HG03442 (cell line): ENCODE measurements around the gene ACBD5.

Experiments used
- ATAC-seq: cut with Tn5 transposase; IDR thresholded peaks from one replicate; pipeline ENCODE4 v1.9.1; 2021; ENCODE audit warnings: mild to moderate bottlenecking, moderate library complexity; ENCODE audit not compliant: unreplicated experiment

ACBD5 gene

GRCh38 chr10:27153329-27153728, 87.3 kb downstream of the ACBD5 start:
- ATAC-seq = no peak

GRCh38 chr10:27152687-27153086, 87.9 kb downstream of the ACBD5 start:
- ATAC-seq = no peak

DNA sequence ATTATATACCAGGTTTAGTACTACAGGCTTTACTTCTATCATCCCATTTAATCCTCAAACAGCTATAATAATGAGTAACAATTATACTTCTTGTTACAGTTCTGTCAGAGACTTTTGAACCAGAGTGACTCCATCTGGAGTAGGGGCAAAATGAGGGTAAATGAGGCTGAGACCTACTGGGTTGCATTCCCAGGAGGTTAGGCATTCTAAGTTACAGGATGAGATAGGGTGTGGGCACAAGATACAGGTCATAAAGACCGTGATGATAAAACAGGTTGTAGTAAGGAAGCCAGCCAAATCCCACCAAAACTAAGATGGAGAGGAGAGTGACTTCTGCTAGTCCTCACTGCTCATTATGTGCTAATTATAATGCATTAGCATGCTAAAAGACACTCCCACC, 90.3 kb downstream of the ACBD5 start:
- ATAC-seq = no peak

- no peak for ATAC-seq
Observed at GRCh38 chr10:27147701-27148100, 92.9 kb downstream of the ACBD5 start.

GRCh38 chr10:27145937-27146336, 94.7 kb downstream of the ACBD5 start:
- no peak for ATAC-seq
